Keratinocyte (primary cell): ENCODE results near the gene WDR70. TPM values are rescaled to one million over a fixed set of nuclear protein-coding genes. Genes with fewer than 3 reads are reported as not detected.

ENCODE experiments used
- DNase-seq: peaks from one replicate; pipeline ENCODE4 v3.0.0-alpha.2; 2011; ENCODE audit warnings: low read depth, missing footprints, low spot score
- FAIRE-seq: peaks from 2 replicates; lab custom pipeline; 2011; peaks lifted over from hg19 to GRCh38; lab: Jason Lieb, UNC
- H2AFZ ChIP-seq: 2 replicates; pipeline ENCODE4 v1.6.0; 2012; ENCODE audit warnings: low read length, control low read depth, inconsistent platforms; ENCODE audit not compliant: control insufficient read depth
- H3K27ac ChIP-seq: 2 replicates; pipeline ENCODE4 v1.5.1; 2011; ENCODE audit warnings: low read length; ENCODE audit not compliant: control insufficient read depth, insufficient read depth
- H3K27me3 ChIP-seq: 3 replicates; pipeline ENCODE4 v1.6.0; 2011; ENCODE audit warnings: low read length; ENCODE audit not compliant: control insufficient read depth, insufficient read depth; ENCODE audit errors: extremely low read depth
- H3K36me3 ChIP-seq, 2 experiments: 2 replicates in 1 of 2; 3 replicates in 1 of 2; pipeline ENCODE4 v1.5.1; 2011; ENCODE audit warnings: low read length in 2 of 2, mild to moderate bottlenecking in 1 of 2; ENCODE audit not compliant: control insufficient read depth in 2 of 2, insufficient read depth in 2 of 2; ENCODE audit errors: extremely low read depth in 1 of 2
- H3K4me1 ChIP-seq: 3 replicates; pipeline ENCODE4 v1.5.1; 2011; ENCODE audit warnings: low read length; ENCODE audit not compliant: control insufficient read depth, insufficient read depth; ENCODE audit errors: extremely low read depth
- H3K4me2 ChIP-seq: 3 replicates; pipeline ENCODE4 v1.6.0; 2011; ENCODE audit warnings: low read depth, low read length; ENCODE audit not compliant: control insufficient read depth, insufficient read depth; ENCODE audit errors: extremely low read depth
- H3K4me3 ChIP-seq, 3 experiments: fragments of 200-600 bp in 1 of 3; sonication (generic) in 1 of 3; 2 replicates in 2 of 3; 3 replicates in 1 of 3; pipeline ENCODE4 v1.5.1; 2011 to 2016; ENCODE audit warnings: low read length in 3 of 3, mild to moderate bottlenecking in 3 of 3, control low read depth in 2 of 3, inconsistent platforms in 1 of 3, low read depth in 1 of 3, mixed read lengths in 1 of 3, mixed run types in 1 of 3, moderate library complexity in 1 of 3; ENCODE audit not compliant: control insufficient read depth in 2 of 3, insufficient read depth in 2 of 3; ENCODE audit errors: extremely low read depth in 1 of 3
- H3K79me2 ChIP-seq: 2 replicates; pipeline ENCODE4 v1.6.0; 2012; ENCODE audit warnings: low read length; ENCODE audit not compliant: control insufficient read depth, insufficient read depth
- H3K9ac ChIP-seq: 3 replicates; pipeline ENCODE4 v1.6.0; 2011; ENCODE audit warnings: low read length; ENCODE audit not compliant: control insufficient read depth, insufficient read depth; ENCODE audit errors: extremely low read depth
- H3K9me1 ChIP-seq: 3 replicates; pipeline ENCODE4 v1.6.0; 2011; ENCODE audit warnings: low read length; ENCODE audit not compliant: control insufficient read depth, insufficient read depth; ENCODE audit errors: extremely low read depth
- H3K9me3 ChIP-seq: 2 replicates; pipeline ENCODE4 v1.5.1; 2012; ENCODE audit warnings: low read depth, low read length; ENCODE audit not compliant: control insufficient read depth
- H4K20me1 ChIP-seq: 3 replicates; pipeline ENCODE4 v1.6.0; 2011; ENCODE audit warnings: low read length; ENCODE audit not compliant: control insufficient read depth, insufficient read depth; ENCODE audit errors: extremely low read depth
- CTCF ChIP-seq, 3 experiments: IDR thresholded peaks in 1 of 3; conservative IDR thresholded peaks in 1 of 3; optimal IDR thresholded peaks in 1 of 3; 2 replicates in 2 of 3; 3 replicates in 1 of 3; pipeline versions ENCODE3 to v1.5.1; 2011; ENCODE audit warnings: low read length in 3 of 3, mild to moderate bottlenecking in 3 of 3, moderate library complexity in 2 of 3, control low read depth in 1 of 3, inconsistent platforms in 1 of 3; ENCODE audit not compliant: insufficient read depth in 2 of 3; ENCODE audit errors: extremely low read depth in 1 of 3
- EZH2 ChIP-seq: IDR thresholded peaks from one replicate; pipeline ENCODE4 v1.6.1; 2012; ENCODE audit warnings: inconsistent platforms, mild to moderate bottlenecking, low read length, moderate library complexity
- dilution Hi-C: fragments of 300-500 bp; cut with MboI; formaldehyde crosslinking; loops from one replicate; pipeline ENCODE4 v1.7.0; 2020; ENCODE audit warnings: low sequenced_read_pairs; ENCODE audit not compliant: extremely low pct_ligation_motif_present
- polyA plus RNA-seq, 5 experiments: library from polyadenylated mRNA; depleted of rRNA in 3 of 5; stranded (reverse) in 3 of 5; stranded (forward) in 1 of 5; unstranded in 1 of 5; fragments of >200 nt; gene quantifications; 1 replicate in 1 of 5; 2 replicates in 3 of 5; 3 replicates in 1 of 5; pipeline versions ENCODE4 v1.2.1 to v1.2.3, GENCODE V29; 2011 to 2012; ENCODE audit warnings: missing spikeins in 2 of 5, low read depth in 1 of 5, low replicate concordance in 1 of 5

The WDR70 gene
- polyA plus RNA-seq, 1 donor (not counting 4 experiments of a cell fraction or from before 2014, with no cell fraction given): 25.1 TPM

GRCh38 chr5:37539459-37539858 lies 160.3 kb downstream of the WDR70 start:
- Histone ChIP-seq H3K9me3 (no peaks in the 10 kb centered on the region), H3K79me2 (no peaks in the 10 kb centered on the region), H3K9ac (no peak overlapping the region), H3K4me1 (peaks cover 7% of the 10 kb centered on the region), H3K27me3 (no peaks in the 10 kb centered on the region), H3K4me2 (peak overlapping the region; percentile 33), H4K20me1 (no peaks in the 10 kb centered on the region), H3K27ac (no peak overlapping the region), H3K36me3 (no peaks in the 10 kb centered on the region), H3K4me3 (no peak overlapping the region), H2AFZ (no peak overlapping the region), H3K9me1 (no peaks in the 10 kb centered on the region)
- dilution Hi-C loops: no loop called here
- DNase-seq (no peak), FAIRE-seq (peak; percentile 64)
- TF ChIP-seq EZH2 (no peak), CTCF (optimal IDR thresholded peaks at IDR 0.05 in 1 of 3, IDR thresholded peaks at IDR 0.05 in 1 of 3, conservative IDR thresholded peaks at IDR 0.05 in 1 of 3; ENCODE audit: extremely low read depth in 1 of 3, insufficient read depth in 2 of 3, low read length in 3 of 3) (no peak)

DNA sequence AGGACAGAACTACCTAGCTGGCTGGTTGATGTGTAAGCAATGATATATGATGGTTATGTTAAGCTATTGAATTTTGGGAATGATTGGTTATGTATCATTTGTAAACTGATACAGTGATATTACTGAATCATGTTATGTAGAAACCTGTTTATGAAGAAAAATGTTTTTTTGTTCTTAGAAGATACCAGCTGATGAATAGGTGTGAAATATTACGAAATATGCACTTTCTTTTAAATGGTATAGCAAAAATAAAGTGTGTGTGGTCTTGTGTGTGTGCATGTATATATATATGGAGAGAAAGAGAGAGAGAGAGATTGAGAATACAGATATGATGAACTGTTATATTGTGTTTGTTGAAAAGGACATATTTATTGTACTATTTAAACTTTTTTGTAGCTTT lies 164.1 kb downstream of the WDR70 start:
- no peaks in the 10 kb centered on the region for H3K79me2 ChIP-seq
- H3K27ac ChIP-seq: no peak overlapping the region
- no peak overlapping the region for H3K9ac ChIP-seq
- H2AFZ ChIP-seq: no peak overlapping the region
- no peak for FAIRE-seq
- no peaks in the 10 kb centered on the region for H3K9me1 ChIP-seq
- dilution Hi-C loops: no loop called here
- H3K4me3 ChIP-seq: no peak overlapping the region
- no peak for DNase-seq
- H3K27me3 ChIP-seq: no peaks in the 10 kb centered on the region
- H3K36me3 ChIP-seq: no peaks in the 10 kb centered on the region
- no peaks in the 10 kb centered on the region for H3K9me3 ChIP-seq
- H4K20me1 ChIP-seq: no peaks in the 10 kb centered on the region
- no peak overlapping the region for H3K4me2 ChIP-seq
- TF ChIP-seq EZH2 (no peak), CTCF (optimal IDR thresholded peaks at IDR 0.05 in 1 of 3, IDR thresholded peaks at IDR 0.05 in 1 of 3, conservative IDR thresholded peaks at IDR 0.05 in 1 of 3; ENCODE audit: extremely low read depth in 1 of 3, insufficient read depth in 2 of 3, low read length in 3 of 3) (no peak)
- peaks cover 7% of the 10 kb centered on the region for H3K4me1 ChIP-seq
